Measurements from ENCODE around the gene F10. TPM values are rescaled to one million over a fixed set of nuclear protein-coding genes. Genes with fewer than 3 reads are reported as not detected.

F10 gene
- total and polyA plus RNA-seq, 10 donors = 1.6 to 6.4 (median 2.9) TPM

DNA sequence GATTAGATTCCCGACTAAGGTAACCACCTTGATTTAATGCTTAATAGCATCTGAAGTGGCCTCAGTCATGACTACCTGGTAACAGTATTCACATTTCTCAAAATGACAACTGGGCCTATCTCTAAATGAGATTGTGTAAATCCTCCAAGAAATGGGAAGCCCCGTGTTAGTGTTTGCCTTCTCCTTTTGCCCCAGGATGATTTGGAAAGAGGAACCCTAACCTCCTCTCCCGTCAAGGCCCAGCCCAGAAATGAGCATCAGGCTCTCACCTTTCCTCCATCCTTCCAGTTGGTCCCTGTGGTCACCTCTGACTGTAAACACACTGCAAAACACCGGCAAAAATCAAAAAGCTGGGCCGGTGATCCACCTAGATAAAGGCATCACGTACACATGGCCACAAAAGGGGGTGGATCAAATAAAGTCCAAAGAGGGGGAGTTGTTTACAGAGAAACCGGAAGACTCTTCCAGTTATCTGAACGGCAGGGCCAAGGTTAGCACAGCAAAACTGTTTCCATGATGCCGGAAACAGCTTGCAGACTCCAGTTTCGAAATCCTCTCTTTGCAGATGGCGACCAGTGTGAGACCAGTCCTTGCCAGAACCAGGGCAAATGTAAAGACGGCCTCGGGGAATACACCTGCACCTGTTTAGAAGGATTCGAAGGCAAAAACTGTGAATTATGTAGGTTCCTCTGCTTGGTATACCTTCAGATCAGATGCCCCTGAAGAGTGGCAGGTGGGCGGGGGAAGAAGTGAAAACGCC lies 16.4 kb downstream of the F10 start:
- Histone ChIP-seq H3K4me1 (no peaks in the 10 kb centered on the region), H3K27me3 (replicated peaks in 1 of 7) (no peaks in the 10 kb centered on the region), H3K9me3 (no peaks in the 10 kb centered on the region), H3K4me3 (no peak overlapping the region), H3K27ac (peak overlapping the region in 5 of 8 donors; percentile 36 to 53 (median 44)), H3K36me3 (no peaks in the 10 kb centered on the region)
- TF ChIP-seq POLR2AphosphoS5 (IDR thresholded peaks at IDR 0.05) = peak in 1 of 3 donors; percentile 67
- TF ChIP-seq POLR2A (IDR thresholded peaks at IDR 0.05) = no peak
- TF ChIP-seq, protein P1, sequence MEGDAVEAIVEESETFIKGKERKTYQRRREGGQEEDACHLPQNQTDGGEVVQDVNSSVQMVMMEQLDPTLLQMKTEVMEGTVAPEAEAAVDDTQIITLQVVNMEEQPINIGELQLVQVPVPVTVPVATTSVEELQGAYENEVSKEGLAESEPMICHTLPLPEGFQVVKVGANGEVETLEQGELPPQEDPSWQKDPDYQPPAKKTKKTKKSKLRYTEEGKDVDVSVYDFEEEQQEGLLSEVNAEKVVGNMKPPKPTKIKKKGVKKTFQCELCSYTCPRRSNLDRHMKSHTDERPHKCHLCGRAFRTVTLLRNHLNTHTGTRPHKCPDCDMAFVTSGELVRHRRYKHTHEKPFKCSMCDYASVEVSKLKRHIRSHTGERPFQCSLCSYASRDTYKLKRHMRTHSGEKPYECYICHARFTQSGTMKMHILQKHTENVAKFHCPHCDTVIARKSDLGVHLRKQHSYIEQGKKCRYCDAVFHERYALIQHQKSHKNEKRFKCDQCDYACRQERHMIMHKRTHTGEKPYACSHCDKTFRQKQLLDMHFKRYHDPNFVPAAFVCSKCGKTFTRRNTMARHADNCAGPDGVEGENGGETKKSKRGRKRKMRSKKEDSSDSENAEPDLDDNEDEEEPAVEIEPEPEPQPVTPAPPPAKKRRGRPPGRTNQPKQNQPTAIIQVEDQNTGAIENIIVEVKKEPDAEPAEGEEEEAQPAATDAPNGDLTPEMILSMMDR (IDR thresholded peaks at IDR 0.05 in 8 of 11, conservative IDR thresholded peaks at IDR 0.05 in 3 of 11) = no peak
- intact Hi-C loops (cut with DNase I; ENCODE audit: low total_unique reads) = no loop called here
- WGBS, 5 donors = 63 to 81% (median 70%) methylated on average over 16 of the region's 16 CpGs
- no peak for DNase-seq

- WGBS, 5 donors = 71 to 91% (median 86%) methylated on average over 5 of the region's 5 CpGs
Observed at GRCh38 chr13:113139577-113139976, 17.0 kb downstream of the F10 start.

GRCh38 chr13:113140677-113141600 lies 18.3 kb downstream of the F10 start:
- peak; percentile 69 for DNase-seq
- WGBS, 5 donors = 92 to 95% (median 93%) methylated on average over 19 to 26 of the region's 26 CpGs
- Histone ChIP-seq H3K27ac (no peak overlapping the region), H3K4me1 (no peaks in the 10 kb centered on the region), H3K4me3 (no peak overlapping the region), H3K36me3 (no peaks in the 10 kb centered on the region), H3K27me3 (replicated peaks in 1 of 7) (peaks cover 0 to under 1% (median 0%) of the 10 kb centered on the region in 7 donors), H3K9me3 (no peaks in the 10 kb centered on the region)
- no peak for TF ChIP-seq POLR2AphosphoS5 (IDR thresholded peaks at IDR 0.05)
- no peak for TF ChIP-seq POLR2A (IDR thresholded peaks at IDR 0.05)
- TF ChIP-seq, protein P1 (IDR thresholded peaks at IDR 0.05 in 8 of 11, conservative IDR thresholded peaks at IDR 0.05 in 3 of 11) = no peak
- intact Hi-C loops (cut with DNase I; ENCODE audit: low total_unique reads) = no loop called here

More at GRCh38 chr13:113139577-113139976, 17.0 kb downstream of the F10 start:
- peak overlapping the region in 4 of 8 donors; percentile 10 to 46 (median 40) for H3K27ac ChIP-seq
- no peaks in the 10 kb centered on the region for H3K4me1 ChIP-seq
- intact Hi-C loops (cut with DNase I; ENCODE audit: low total_unique reads) = no loop called here
- TF ChIP-seq POLR2A (IDR thresholded peaks at IDR 0.05) = no peak
- TF ChIP-seq, protein P1 (IDR thresholded peaks at IDR 0.05 in 8 of 11, conservative IDR thresholded peaks at IDR 0.05 in 3 of 11) = no peak
- DNase-seq = no peak
- no peak overlapping the region for H3K4me3 ChIP-seq
- H3K36me3 ChIP-seq = no peaks in the 10 kb centered on the region
- H3K27me3 ChIP-seq (replicated peaks in 1 of 7) = no peaks in the 10 kb centered on the region
- no peaks in the 10 kb centered on the region for H3K9me3 ChIP-seq

- TF ChIP-seq POLR2AphosphoS5 (IDR thresholded peaks at IDR 0.05) (no peak), POLR2A (IDR thresholded peaks at IDR 0.05) (no peak)
- TF ChIP-seq, protein P1 (IDR thresholded peaks at IDR 0.05 in 8 of 11, conservative IDR thresholded peaks at IDR 0.05 in 3 of 11) = no peak
- intact Hi-C loops (cut with DNase I; ENCODE audit: low total_unique reads) = no loop called here
- peak; percentile 54 for DNase-seq
- H3K4me1 ChIP-seq = no peaks in the 10 kb centered on the region
- 85 to 95% (median 90%) methylated on average over 11 to 18 of the region's 18 CpGs for WGBS, 5 donors
- no peak overlapping the region for H3K27ac ChIP-seq
- peaks cover 0 to 4% (median 0%) of the 10 kb centered on the region in 7 donors for H3K27me3 ChIP-seq (replicated peaks in 1 of 7)
- no peak overlapping the region for H3K4me3 ChIP-seq
- no peaks in the 10 kb centered on the region for H3K36me3 ChIP-seq
- no peaks in the 10 kb centered on the region for H3K9me3 ChIP-seq
Observed at GRCh38 chr13:113141601-113141970, 19.0 kb downstream of the F10 start.
